Ecto neural progenitor cell (in vitro differentiated cells): Measurements from ENCODE around the gene TMEM256.
A peak's percentile ranks its signal among the peaks of the same experiment; 100 is the strongest.

Source experiments
- DNase-seq: peaks from one replicate; pipeline ENCODE4 v3.0.0-alpha.2; 2018; ENCODE audit warnings: low spot score

Gene TMEM256

GRCh38 chr17:7403977-7404736, at the start of gene TMEM256:
TSS of gene TMEM256 (minus strand) at chr17:7404097. CDS start at chr17:7404084, 13 bp downstream.
- DNase-seq: peak; percentile 100

GRCh38 chr17:7448461-7448860, 44.6 kb upstream of the TMEM256 start:
- DNase-seq: no peak

- no peak for DNase-seq
These were observed 41.7 kb upstream of the TMEM256 start for GRCh38 chr17:7445619-7445968.

- peak; percentile 97 for DNase-seq
These were observed 41.1 kb upstream of the TMEM256 start, which contains the start of gene CHRNB1 for GRCh38 chr17:7444682-7445618. TSS of gene CHRNB1 (plus strand) at chr17:7445061. CDS start at chr17:7445128, 67 bp downstream.

GRCh38 chr17:7443499-7444485, 39.9 kb upstream of the TMEM256 start:
- DNase-seq: no peak

- DNase-seq: no peak
These were observed 38.2 kb upstream of the TMEM256 start for GRCh38 chr17:7442142-7442541.

- no peak for DNase-seq
These were observed 37.4 kb upstream of the TMEM256 start for GRCh38 chr17:7441266-7441665.

- no peak for DNase-seq
These were observed 36.9 kb upstream of the TMEM256 start for GRCh38 chr17:7440834-7441195.

GRCh38 chr17:7440113-7440833, 36.4 kb upstream of the TMEM256 start:
- peak; percentile 90 for DNase-seq

GRCh38 chr17:7439462-7440112, 35.7 kb upstream of the TMEM256 start, which contains the start of gene FGF11:
TSS of gene FGF11 (plus strand) at chr17:7439512. CDS start at chr17:7439621, 109 bp downstream.
- no peak for DNase-seq

- no peak for DNase-seq
These were observed 35.0 kb upstream of the TMEM256 start for GRCh38 chr17:7438656-7439460.

- peak; percentile 87 for DNase-seq
These were observed 34.2 kb upstream of the TMEM256 start for GRCh38 chr17:7437950-7438614.

GRCh38 chr17:7437369-7437863, 33.5 kb upstream of the TMEM256 start:
- no peak for DNase-seq

- DNase-seq: peak; percentile 94
These were observed 32.9 kb upstream of the TMEM256 start for GRCh38 chr17:7436556-7437368.

GRCh38 chr17:7435676-7436555, 32.0 kb upstream of the TMEM256 start:
- DNase-seq: peak; percentile 81

- DNase-seq: no peak
These were observed 28.4 kb upstream of the TMEM256 start for GRCh38 chr17:7432296-7432695.

- no peak for DNase-seq
These were observed 27.3 kb upstream of the TMEM256 start for GRCh38 chr17:7431231-7431630.
